Measurements from ENCODE around the gene CDH13.

Gene CDH13

GRCh38 chr16:83651871-83652270 is 1025.1 kb downstream of the CDH13 start:
- no peak for DNase-seq

GRCh38 chr16:83652943-83653342 is 1026.2 kb downstream of the CDH13 start:
- no peak for DNase-seq

- no peak for DNase-seq
Measured at GRCh38 chr16:83653785-83654184, 1027.0 kb downstream of the CDH13 start.

GRCh38 chr16:83660282-83660681 is 1033.5 kb downstream of the CDH13 start:
- no peak for DNase-seq

- DNase-seq, result no peak
Measured at GRCh38 chr16:83661656-83662055, 1034.9 kb downstream of the CDH13 start.

- DNase-seq, result no peak
Measured at GRCh38 chr16:83666449-83666848, 1039.7 kb downstream of the CDH13 start.

- DNase-seq, result no peak
Measured at GRCh38 chr16:83669456-83669855, 1042.7 kb downstream of the CDH13 start.

GRCh38 chr16:83674931-83675535 is 1048.3 kb downstream of the CDH13 start:
- no peak for DNase-seq

- DNase-seq, result no peak
Measured at GRCh38 chr16:83676086-83676485, 1049.3 kb downstream of the CDH13 start.

GRCh38 chr16:83680980-83681379 is 1054.2 kb downstream of the CDH13 start:
- no peak for DNase-seq

GRCh38 chr16:83681381-83681956 is 1054.7 kb downstream of the CDH13 start:
- DNase-seq, result no peak

GRCh38 chr16:83682116-83682867 is 1055.5 kb downstream of the CDH13 start:
- no peak for DNase-seq

GRCh38 chr16:83682868-83683235 is 1056.1 kb downstream of the CDH13 start:
- DNase-seq, result no peak

GRCh38 chr16:83685615-83686165 is 1058.9 kb downstream of the CDH13 start:
- no peak for DNase-seq

GRCh38 chr16:83686726-83687125 is 1060.0 kb downstream of the CDH13 start:
- no peak for DNase-seq

GRCh38 chr16:83689385-83689831 is 1062.6 kb downstream of the CDH13 start:
- peak; percentile 46 for DNase-seq

- DNase-seq, result no peak
Measured at GRCh38 chr16:83692224-83692623, 1065.5 kb downstream of the CDH13 start.

- DNase-seq, result no peak
Measured at GRCh38 chr16:83698964-83699363, 1072.2 kb downstream of the CDH13 start.

- no peak for DNase-seq
Measured at GRCh38 chr16:83699817-83700216, 1073.0 kb downstream of the CDH13 start.

GRCh38 chr16:83700918-83701317 is 1074.1 kb downstream of the CDH13 start:
- DNase-seq, result no peak

- DNase-seq, result no peak
Measured at GRCh38 chr16:83701494-83701893, 1074.7 kb downstream of the CDH13 start.

- DNase-seq, result no peak
Measured at GRCh38 chr16:83704656-83705055, 1077.9 kb downstream of the CDH13 start.

- DNase-seq, result no peak
Measured at GRCh38 chr16:83705856-83706255, 1079.1 kb downstream of the CDH13 start.

GRCh38 chr16:83706394-83706793 is 1079.6 kb downstream of the CDH13 start:
- no peak for DNase-seq

All from NCI-H226 (cell line).